Progenitor cell of endocrine pancreas (in vitro differentiated cells): ENCODE measurements around the gene POLN. TPM values are rescaled to one million over a fixed set of nuclear protein-coding genes. Genes with fewer than 3 reads are reported as not detected.

Experiments
- DNase-seq: peaks from one replicate; pipeline ENCODE4 v3.0.0; 2021; ENCODE audit warnings: low spot score; ENCODE audit not compliant: unreplicated experiment
- H3K27ac Mint-ChIP-seq: 2 replicates; pipeline ENCODE4 v1.8.0; 2021; ENCODE audit warnings: mild to moderate bottlenecking, moderate library complexity, mixed read lengths
- H3K27me3 Mint-ChIP-seq: 2 replicates; pipeline ENCODE4 v1.8.0; 2021; ENCODE audit warnings: mixed read lengths
- H3K36me3 Mint-ChIP-seq: 2 replicates; pipeline ENCODE4 v1.8.0; 2022; ENCODE audit warnings: mixed read lengths; ENCODE audit not compliant: insufficient read depth
- H3K4me1 Mint-ChIP-seq: 2 replicates; pipeline ENCODE4 v1.8.0; 2021; ENCODE audit warnings: low read depth, mixed read lengths
- H3K4me3 Mint-ChIP-seq: 2 replicates; pipeline ENCODE4 v1.8.0; 2021; ENCODE audit warnings: low read depth, mild to moderate bottlenecking, moderate library complexity, mixed read lengths
- H3K9me3 Mint-ChIP-seq: 2 replicates; pipeline ENCODE4 v1.8.0; 2021; ENCODE audit warnings: low read depth, mixed read lengths
- total RNA-seq: library from RNA; stranded (reverse); gene quantifications from 2 replicates; pipeline ENCODE4 v1.2.1, GENCODE V29; 2021
- TF ChIP-seq, protein P1 (sequence below): fragments of 200-600 bp; sonication (generic); IDR thresholded peaks from one replicate; pipeline ENCODE4 v1.5.0; 2021; ENCODE audit warnings: antibody characterized with exemption, mild to moderate bottlenecking; ENCODE audit not compliant: unreplicated experiment

The POLN gene
- total RNA-seq, 1 donor from 2014 or later, result 5.9 TPM

DNA sequence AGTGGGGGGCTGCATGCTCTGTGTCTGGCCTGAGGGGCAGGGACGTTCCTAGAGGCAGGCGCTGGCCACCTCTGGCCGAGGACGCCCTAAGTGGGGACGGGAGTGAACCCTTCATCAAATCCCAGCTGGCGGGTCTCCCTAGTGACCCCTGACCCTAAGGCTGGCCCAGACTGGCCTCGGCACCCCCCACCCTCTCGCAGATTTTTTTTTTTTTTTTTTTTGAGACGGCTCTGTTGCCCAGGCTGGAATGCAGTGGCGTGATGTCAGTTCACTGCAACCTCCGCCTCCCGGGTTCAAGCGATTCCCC is 21.0 kb upstream of the POLN start:
- Mint-ChIP-seq H3K36me3 (no peaks in the 10 kb centered on the region), H3K4me3 (peak overlapping the region; percentile 69), H3K27me3 (no peaks in the 10 kb centered on the region), H3K27ac (peak overlapping the region; percentile 62), H3K4me1 (peaks cover 2% of the 10 kb centered on the region), H3K9me3 (no peaks in the 10 kb centered on the region)
- TF ChIP-seq, protein P1, sequence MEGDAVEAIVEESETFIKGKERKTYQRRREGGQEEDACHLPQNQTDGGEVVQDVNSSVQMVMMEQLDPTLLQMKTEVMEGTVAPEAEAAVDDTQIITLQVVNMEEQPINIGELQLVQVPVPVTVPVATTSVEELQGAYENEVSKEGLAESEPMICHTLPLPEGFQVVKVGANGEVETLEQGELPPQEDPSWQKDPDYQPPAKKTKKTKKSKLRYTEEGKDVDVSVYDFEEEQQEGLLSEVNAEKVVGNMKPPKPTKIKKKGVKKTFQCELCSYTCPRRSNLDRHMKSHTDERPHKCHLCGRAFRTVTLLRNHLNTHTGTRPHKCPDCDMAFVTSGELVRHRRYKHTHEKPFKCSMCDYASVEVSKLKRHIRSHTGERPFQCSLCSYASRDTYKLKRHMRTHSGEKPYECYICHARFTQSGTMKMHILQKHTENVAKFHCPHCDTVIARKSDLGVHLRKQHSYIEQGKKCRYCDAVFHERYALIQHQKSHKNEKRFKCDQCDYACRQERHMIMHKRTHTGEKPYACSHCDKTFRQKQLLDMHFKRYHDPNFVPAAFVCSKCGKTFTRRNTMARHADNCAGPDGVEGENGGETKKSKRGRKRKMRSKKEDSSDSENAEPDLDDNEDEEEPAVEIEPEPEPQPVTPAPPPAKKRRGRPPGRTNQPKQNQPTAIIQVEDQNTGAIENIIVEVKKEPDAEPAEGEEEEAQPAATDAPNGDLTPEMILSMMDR, result no peak
- no peak for DNase-seq

DNA sequence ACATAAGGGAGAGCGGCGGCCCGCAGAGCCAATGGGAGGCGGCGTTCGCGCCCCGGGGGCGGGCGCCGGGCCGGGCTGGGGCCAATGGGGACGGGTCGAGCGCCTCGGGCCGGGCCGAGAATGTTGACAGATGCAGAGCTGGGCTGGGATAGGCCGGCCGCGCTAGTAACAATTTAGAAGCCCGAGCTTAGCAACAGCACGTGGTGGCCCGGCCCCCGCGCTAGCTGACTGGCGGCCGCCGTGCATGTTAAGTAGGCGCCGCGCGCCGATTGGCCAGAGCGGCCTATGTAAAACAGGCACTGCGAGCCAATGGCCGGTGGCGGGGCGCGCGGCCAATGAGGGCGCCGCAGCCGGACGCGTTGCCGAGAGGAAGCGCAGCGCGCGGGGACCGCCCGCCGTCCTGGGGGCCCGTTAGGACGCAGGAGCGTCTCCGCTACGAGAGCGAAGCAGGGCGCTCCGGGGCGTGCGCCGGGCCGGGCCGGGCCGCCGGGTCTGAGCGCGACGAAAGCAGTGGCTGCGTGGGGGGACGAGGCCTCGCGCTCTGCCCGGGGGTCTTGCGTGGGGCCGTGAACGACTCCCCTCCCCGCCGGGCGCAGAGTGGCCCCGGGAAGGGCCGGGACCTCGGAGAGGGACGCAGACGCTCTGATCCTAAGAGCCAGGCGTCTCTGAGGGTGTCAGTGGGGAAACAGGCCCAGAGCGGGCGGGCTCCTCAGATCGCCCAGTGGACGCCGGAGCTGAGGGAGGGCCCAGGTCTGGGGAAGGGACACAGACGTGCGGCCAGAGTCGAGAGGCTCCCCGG is 20.4 kb upstream of the POLN start:
- H3K27ac Mint-ChIP-seq, result peak overlapping the region; percentile 81
- peaks cover 2% of the 10 kb centered on the region for H3K4me1 Mint-ChIP-seq

DNA sequence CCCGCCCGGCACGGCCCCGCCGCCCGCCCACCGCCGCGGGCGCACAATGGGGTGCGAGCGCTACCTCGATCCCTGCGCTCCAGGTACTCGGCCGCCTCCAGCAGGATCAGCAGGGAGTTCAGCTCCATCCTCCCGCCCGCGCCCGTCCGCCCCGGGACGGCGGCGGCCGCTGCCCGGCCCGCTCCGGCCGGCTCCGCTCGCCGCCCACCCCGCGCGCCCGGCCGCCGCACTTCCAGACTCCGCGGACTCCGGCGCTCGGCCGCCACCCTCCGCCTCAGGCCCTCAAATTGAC is 19.9 kb upstream of the POLN start, which contains the start of gene MXD4:
Gene MXD4, minus strand, starts transcription at position 257 of the 292 bp plus-strand sequence. Its CDS starts 129 bp downstream, at position 128.
- H3K27ac Mint-ChIP-seq, result peak within 1 kb of the TSS; percentile 81
- peaks cover 2% of the 10 kb centered on the region for H3K4me1 Mint-ChIP-seq
- H3K27me3 Mint-ChIP-seq, result no peaks in the 10 kb centered on the region
- H3K36me3 Mint-ChIP-seq, result no peaks in the 10 kb centered on the region
- H3K4me3 Mint-ChIP-seq, result peak within 1 kb of the TSS; percentile 75
- H3K9me3 Mint-ChIP-seq, result no peaks in the 10 kb centered on the region
- TF ChIP-seq, protein P1, result no peak
- no peak for DNase-seq

More for the DNA sequence above, 20.4 kb upstream of the POLN start:
- peak; percentile 97 for DNase-seq
- peak overlapping the region; percentile 69 for H3K4me3 Mint-ChIP-seq
- TF ChIP-seq, protein P1, result no peak
- no peaks in the 10 kb centered on the region for H3K27me3 Mint-ChIP-seq
- H3K9me3 Mint-ChIP-seq, result no peaks in the 10 kb centered on the region
- no peaks in the 10 kb centered on the region for H3K36me3 Mint-ChIP-seq

DNA sequence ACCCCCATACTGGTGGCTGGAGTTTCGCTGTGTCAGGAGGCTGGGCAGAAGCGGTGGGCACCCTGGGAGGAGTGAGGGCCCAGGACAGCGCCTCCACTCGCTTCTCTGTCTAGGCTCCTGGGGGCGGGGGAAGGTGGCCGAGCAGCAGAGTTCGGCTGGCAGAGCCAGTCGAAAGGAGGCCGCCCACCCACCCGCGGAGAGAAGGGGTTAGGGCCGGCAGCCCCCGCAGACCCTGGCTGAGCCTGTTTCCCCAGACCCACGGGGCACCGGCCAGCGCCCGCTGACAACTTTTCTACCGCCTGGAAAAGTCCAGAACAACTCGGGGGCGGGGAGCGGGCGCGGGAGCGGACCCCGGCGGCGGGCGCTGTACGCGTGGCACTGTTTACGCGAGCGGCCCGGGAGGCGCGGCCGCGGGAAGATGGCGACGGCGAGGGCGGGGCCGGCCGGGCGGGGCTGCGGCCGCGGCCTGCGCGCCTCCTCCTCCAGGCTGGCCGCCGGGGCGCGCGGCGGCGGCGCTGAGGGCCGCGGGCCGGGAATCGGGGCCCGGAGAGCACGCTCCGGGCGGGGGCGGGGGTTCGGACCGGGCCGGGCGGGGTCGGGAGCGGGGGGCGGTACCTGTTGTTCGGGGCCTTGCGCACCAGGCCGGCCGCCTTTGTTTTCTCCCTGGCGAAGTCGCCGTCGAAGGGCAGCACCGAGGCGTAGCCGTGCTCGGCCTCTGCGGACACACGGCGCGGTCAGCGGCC is 19.4 kb upstream of the POLN start:
- Mint-ChIP-seq H3K4me1 (peaks cover 2% of the 10 kb centered on the region), H3K27ac (no peak overlapping the region), H3K27me3 (no peaks in the 10 kb centered on the region), H3K4me3 (peak overlapping the region; percentile 75), H3K36me3 (no peaks in the 10 kb centered on the region), H3K9me3 (no peaks in the 10 kb centered on the region)
- no peak for DNase-seq
- TF ChIP-seq, protein P1, result no peak

DNA sequence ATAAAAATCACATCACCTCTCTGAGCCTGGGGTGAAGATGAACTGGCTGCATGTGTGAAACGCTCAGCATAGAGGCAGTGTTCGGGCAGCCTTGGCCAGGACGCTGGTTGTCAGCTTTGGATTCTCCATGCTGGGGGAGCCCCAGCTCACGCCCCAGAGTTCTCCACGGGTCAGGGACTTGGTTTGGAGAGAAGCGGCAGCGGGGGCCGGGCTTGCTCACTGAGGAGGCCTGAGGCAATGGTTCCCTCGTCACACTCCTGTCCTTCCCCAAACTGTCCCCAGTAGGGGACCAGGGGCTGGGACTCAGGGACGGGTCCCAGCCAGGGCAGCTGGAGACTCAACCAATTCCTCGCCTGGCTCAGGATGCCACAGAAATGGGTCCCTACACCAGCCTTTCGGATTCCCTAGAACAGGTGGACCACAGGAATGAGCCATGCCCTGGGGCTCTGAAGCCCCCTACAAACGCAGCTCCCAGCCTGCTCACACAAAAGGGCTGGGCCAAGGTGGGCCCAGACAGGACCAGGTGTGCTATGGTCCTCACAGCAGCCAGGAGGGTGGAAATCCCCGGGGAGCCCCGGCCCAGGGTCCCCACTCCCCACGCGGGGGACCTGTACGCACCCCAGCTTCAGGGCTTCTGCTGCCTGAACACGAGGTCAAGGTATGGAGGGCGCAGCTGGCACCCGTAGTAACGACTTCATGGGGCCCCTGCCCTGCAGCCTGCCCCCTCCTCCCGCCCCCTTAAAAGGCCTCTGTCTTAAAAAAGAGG is 18.6 kb upstream of the POLN start:
- Mint-ChIP-seq H3K27ac (no peak overlapping the region), H3K9me3 (no peaks in the 10 kb centered on the region), H3K27me3 (no peaks in the 10 kb centered on the region), H3K4me1 (peaks cover 2% of the 10 kb centered on the region), H3K4me3 (peak overlapping the region; percentile 75), H3K36me3 (no peaks in the 10 kb centered on the region)
- peak; percentile 9 for DNase-seq
- TF ChIP-seq, protein P1, result no peak
